GM19035 (cell line): Measurements from ENCODE around the gene SERINC5.
"Not testable (repeated sequence)": the region's sequence is repeated elsewhere in the genome, so short reads cannot be mapped to it uniquely, and the experiment has no call there.

Source experiments
- ATAC-seq: cut with Tn5 transposase; IDR thresholded peaks from one replicate; pipeline ENCODE4 v1.9.1; 2021; ENCODE audit not compliant: unreplicated experiment

The SERINC5 gene

DNA sequence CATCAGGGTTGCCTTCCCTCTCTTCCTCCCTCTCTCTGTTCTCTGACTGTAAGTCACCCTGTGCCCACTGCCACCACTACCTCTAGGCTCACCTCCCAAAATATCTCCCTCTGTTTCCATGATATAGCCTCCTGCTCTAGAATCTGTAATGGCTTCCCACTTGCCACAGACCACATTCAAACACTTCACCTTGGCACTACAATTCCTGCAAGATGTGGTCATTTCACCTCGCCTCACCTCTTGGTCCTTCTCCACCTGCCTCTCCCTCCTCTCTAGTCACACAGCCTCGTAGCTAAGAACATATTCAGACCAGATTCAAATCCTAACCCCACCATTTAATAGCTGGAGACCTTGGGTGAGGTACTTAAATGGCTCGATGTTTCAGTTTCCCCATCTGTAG lies 56.9 kb downstream of the SERINC5 start:
- ATAC-seq, result no peak

DNA sequence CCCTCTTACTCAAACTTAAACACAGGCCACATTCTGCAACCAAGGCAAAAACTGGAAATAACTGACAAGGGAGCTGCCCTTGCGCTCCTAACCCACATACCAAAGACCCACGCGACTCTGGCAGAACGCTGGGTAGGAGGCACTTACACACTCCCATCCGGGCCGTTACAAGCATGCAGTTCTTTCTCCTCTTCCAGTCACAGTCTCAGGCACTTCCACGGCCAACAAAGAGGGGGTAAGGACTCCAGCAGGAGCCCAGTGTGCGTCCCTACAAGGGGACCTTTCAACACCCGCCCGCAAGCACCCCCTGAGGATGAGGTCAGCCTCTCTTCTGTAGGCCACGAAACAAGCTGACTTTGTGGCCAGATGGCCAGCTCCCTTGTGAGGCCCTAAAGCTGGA lies 57.4 kb downstream of the SERINC5 start:
- ATAC-seq, result no peak

GRCh38 chr5:80195837-80196400 lies 59.9 kb downstream of the SERINC5 start:
- ATAC-seq, result no peak

DNA sequence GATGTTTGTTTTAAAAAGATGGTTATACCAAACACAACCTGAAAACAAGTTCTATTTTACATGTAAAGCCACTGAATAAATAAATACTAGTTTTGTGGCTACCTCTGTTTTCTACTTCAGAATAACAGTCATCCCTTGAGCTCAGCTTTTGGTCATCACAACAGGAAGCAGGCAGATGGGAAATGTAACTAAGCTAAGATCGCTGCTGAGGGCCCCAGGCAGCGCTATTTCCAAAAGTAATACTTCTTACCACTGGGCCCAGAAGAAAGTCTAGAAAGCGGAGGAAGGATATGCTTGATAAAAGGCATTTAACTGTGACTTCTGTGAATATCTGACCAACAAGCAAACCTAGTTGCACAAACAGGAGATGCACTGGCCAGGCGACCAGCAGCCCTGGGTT lies 61.4 kb downstream of the SERINC5 start:
- ATAC-seq, result no peak

DNA sequence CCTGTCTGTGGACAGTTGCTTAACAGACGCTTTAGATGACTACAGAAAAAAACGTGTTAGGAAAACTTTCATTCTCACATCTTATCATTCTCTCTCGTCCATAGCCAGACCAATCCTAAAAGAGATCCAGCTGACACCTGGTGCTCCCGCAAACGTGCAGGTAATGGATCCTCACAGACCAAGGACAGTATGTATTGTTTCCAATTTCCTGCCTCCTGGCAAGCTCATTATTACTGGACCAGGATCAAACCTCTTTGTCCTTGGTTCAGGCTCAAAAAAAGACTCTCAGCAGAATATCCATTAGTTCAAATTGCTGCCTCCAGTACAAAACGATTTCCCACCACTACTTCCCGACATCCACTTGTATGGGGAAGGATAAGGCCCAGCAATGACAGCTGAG lies 62.4 kb downstream of the SERINC5 start:
- no peak for ATAC-seq

DNA sequence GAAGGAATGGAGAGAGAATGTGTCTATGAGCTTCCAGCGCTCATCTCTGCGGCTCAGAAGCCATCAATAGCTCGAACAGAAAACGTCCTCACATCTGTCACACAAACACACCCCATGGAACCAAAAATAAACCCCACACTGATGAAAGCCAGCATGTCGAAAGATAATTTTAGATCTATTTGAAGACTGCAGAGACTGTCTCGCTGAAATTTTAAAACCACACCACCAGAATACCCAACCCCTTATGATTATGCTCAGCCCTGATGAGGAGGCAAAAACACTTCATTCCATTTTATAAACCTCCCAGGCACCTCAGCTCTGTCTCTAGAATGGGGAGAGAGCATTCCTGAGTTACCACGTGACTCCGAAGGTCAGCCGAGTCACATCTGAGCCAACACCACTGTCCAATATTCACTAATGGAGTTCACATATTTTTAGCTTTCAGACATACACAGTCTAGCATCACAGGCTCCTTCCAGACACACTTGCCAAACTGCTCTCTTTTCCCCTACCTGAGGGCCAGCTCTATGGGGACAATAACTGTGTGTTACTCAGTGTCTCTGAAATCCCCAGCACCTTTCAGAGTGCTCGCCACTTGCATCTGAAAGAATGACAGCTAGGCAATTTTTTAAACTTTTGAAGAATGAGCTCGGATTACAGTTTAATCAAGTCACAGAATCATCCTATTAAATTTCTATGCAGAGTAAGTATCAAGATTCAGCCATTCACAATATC lies 63.2 kb downstream of the SERINC5 start:
- no peak for ATAC-seq

- ATAC-seq, result no peak
These were observed 63.9 kb downstream of the SERINC5 start for GRCh38 chr5:80191991-80192398.

- no peak for ATAC-seq
These were observed 64.5 kb downstream of the SERINC5 start for GRCh38 chr5:80191397-80191796.

DNA sequence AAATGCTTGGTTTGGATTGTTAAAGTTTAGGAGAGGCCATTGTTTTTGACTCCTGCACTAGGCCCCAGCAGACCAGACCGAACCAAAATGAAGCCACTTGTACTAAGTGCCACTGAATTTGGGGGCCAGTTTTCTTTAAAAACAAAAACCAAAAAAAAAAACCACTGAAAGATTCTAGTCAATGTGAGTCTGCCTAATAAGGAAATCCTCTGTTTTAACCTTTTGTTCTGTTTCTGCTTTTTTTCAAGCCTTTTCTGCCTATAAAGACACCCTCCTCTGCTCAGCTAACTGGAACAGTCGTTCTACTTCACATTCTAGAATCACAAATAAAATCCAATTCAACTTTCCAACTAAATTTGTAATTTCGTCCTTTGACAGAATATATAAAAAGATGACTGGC lies 64.9 kb downstream of the SERINC5 start:
- no peak for ATAC-seq

- ATAC-seq, result no peak
These were observed 66.1 kb downstream of the SERINC5 start for GRCh38 chr5:80189701-80190100.

GRCh38 chr5:80189201-80189600 lies 66.6 kb downstream of the SERINC5 start:
- ATAC-seq, result no peak

DNA sequence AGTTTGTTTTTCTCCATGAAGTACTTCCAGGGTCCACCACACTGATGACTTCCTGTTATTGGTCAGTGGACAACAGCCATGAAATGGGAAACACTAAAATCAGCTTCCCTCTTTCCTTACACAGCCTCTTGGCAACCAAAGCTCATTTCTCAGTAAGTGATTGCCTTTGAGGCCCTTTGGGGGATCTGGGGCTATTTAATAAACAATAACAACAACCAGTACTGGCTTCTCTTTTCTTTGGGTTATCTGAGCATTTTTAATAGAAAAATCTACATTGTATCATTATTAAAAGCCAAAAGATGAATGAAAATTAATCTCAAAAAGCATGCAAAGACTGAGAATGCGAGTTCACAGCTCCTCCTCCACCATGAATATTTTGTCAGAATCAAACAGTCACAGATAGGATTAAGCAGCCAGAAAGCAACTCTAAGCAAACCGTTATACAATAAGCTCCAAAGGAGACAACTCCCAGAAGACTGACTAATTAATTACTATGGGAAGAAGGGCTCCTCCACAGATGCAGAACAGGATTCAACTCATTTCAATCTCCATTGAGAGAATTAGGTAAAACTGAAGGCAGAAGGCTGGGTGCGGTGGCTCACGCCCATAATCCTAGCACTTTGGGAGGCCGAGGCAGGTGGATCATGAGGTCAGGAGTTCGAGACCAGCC lies 68.3 kb downstream of the SERINC5 start:
- ATAC-seq, result no peak

GRCh38 chr5:80185535-80185934 lies 70.3 kb downstream of the SERINC5 start:
- not testable (repeated sequence) for ATAC-seq

DNA sequence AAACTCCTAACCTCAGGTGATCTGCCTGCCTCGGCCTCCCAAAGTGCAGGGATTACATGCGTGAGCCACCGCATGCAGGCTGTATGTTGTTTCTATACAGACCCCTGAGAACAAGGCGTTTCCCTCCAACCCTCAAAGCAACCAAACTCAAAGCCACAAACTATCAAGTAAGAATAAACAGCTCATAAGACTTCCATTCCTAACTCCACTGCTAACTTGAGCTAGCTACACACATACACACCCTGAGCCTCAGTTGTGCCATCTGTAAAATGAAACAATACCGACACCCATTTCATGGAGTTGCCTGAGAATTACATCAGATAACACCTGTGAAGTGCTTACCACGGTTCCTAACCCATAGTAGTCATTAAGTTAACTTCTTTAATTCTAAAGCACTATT lies 70.8 kb downstream of the SERINC5 start:
- no peak for ATAC-seq

DNA sequence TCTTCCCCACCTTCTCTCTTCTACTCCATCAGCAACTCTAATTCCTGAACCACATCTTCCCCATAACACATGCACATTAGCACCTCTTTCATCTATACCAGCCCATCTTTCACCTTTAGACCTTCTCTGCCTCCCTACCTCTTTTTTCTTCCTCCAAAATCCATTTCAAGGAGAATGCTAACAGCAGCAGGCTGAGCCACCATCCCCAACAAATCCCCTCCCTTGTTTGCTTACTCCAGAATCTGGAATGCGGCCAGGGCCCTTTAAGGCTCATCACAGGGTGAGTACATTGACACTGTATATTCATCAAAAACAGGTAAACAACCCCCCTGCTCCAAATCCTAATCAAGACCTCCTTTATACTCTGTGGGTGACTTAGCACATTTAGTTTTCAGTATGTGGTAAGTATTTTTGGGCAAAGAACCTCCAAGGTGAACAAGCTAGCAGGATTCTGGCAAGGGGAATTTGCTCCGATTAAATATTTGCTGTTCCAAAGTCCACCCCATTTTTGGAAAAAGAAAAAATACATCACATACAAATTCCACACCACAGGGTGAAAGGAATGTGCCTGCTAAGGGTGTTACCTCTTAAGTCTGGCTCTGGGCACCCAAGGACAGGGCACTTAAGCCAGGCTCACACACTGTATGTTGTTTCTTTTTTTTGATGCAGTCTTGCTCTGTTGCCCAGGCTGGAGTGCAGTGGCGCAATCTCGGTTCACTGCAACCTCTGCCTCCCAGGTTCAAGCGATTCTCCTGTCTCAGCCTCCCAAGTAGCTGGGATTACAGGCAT lies 71.4 kb downstream of the SERINC5 start:
- no peak for ATAC-seq

DNA sequence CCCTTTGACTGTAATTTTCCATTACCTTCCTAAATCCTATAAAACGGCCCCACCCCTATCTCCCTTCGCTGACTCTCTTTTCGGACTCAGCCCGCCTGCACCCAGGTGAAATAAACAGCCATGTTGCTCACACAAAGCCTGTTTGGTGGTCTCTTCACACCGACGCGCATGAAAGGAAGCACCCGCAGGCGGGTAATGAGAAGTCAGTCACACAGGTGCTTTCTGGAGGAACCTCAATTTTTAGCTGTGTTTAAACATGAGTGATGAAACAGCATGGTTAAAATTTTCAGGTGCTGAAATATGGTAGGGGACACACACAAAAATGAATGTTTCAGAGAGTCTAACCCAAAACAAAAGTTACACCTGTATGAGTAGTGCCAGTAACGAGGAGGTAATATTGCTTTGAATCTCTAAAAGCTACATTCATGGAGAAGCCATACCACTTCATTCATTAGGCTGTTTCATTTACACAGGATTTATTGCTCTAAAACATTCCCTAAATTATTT lies 72.1 kb downstream of the SERINC5 start:
- ATAC-seq, result not testable (repeated sequence)

DNA sequence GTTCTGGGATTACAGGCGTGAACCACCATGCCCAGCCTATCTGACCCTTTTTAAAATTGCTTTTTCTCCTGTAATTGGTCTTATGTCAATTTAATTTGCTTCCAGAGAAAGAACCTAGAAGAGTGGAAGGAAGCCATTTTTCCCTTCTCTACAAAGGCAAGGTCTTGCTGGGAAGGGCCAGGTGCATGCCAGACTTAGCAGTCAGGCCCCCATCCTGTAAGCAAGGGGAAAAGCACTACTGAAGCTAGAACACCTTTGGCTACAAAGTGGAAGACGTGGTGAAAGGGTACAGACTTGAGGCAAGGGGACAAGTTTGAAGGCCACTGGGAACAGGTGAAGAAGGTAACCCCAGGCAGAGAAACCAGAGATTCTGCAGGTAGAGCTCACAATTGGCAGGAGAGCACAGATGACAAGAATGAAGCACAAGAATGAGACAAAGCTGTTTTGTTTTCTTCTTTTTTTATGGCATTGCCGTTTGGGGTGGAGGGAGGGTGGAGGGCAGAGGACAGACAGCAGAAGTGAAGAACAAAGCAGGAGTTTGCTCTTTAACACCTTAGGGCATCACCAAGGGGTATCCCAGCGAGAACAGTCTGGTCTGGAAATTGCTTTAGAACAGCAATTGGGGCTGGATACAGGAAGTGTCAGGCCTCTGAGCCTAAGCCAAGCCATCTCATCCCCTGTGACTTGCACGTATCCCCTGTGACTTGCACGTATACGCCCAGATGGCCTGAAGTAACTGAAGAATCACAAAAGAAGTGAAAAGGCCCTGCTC lies 72.9 kb downstream of the SERINC5 start:
- no peak for ATAC-seq

DNA sequence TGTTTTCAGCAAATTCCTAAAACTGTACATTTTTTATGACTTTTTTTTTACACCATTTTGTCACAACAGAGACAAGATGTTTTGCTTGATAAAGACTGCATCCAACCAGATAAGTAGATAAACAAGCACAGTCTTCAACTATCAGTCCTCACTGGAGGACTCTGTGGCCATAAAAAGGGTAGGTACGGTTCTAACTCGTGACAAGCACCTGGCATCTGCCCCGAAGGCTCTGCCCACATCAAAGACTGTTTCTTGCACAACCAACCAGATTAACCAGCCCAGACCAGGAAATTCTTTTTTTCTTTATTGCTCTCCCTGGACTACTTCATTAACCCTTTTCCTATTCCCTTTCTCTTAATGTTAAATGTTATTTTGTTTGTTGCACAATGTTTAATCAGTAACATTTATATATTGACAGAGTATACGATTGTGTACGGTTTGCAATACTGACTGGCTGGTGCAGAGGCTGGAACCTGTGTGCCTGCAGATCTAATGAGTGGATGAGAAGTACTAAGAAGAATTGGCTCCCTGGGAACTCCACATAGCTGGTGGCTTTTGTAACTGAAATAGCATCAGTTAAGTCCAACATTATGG lies 74.1 kb downstream of the SERINC5 start:
- no peak for ATAC-seq

DNA sequence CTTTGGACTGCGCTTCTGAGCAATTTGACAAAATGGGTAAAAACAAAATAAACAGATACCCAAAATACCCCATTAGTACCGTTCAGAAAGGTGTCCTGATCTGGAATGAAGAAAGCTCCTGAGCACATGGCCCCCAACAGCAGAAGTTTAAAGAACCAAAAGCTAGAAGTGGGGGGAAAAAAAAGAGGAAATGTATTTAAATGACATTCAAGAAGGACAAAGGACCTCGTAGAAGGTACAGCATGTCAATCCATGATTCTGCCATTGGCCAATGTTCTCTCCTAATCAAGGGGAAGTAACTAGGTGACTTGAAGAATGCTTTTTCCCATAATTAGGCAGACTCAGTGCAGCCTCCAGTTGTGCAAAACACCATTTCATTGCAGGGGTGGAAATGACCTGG lies 78.6 kb downstream of the SERINC5 start:
- ATAC-seq, result no peak

- no peak for ATAC-seq
These were observed 80.5 kb downstream of the SERINC5 start for GRCh38 chr5:80175337-80175736.
